ENCODE measurements around the gene EFL1.

EFL1 gene

DNA sequence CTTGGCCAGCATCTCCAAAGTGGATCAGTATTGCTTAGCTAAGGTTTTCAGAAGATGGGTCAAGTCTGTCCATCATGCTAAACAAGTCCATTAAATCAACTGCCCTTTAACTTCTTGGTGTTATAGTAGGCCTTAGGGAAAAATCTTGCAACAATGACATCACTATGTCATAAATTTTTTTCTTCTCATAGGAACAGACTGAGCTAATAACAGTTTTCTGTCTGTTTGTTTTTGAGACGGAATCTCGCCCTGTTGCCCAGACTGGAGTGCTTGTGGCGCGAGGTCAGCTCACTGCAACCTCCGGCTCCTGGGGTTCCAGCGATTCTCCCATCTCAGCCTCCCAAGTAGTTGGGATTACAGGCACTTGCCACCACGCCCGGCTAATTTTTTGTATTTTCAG lies 94.2 kb downstream of the EFL1 start:
- FAIRE-seq (no peak), DNase-seq (ENCODE audit: low spot score) (no peak)

DNA sequence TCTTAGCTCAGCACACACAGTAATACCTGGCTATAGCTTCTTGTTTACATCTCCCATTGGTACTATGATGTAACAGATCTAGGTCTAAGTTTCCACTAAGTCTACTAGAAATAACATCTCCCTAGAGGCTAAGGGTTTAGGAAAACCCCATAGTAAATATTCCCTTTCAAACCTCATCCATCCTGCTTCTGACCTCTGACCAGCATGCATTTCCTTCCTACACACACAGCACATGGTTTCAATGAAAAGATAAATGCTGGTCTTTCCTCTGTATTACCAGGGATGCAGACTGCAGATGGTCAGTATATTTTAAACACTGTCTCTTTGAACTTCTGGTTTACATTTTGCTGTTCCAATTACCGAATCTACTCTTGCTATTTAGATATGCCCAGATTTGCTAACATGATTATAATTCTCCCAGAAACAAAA lies 96.6 kb downstream of the EFL1 start:
- FAIRE-seq = no peak
- DNase-seq (ENCODE audit: low spot score) = no peak

DNA sequence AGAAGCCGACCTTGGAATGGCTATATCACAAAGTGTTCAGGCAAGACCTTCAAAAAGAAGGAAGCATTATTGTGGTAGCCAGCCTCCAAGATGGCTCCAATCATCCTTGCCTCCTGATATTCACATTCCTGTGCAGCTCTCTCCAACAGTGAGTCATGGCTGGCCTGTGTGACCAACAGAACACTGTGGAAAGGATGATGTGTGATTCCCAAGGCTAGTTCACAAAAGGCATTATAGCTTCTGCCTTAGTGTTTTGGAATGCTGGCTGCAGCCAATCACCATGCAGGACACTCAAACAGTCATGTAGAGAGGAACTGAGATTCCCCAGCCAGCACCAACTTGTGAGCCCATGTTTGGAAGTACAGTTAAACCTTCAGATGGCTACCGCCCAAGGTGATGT lies 102.6 kb downstream of the EFL1 start:
- peak; percentile 82 for DNase-seq (ENCODE audit: low spot score)
- FAIRE-seq = peak; percentile 97

DNA sequence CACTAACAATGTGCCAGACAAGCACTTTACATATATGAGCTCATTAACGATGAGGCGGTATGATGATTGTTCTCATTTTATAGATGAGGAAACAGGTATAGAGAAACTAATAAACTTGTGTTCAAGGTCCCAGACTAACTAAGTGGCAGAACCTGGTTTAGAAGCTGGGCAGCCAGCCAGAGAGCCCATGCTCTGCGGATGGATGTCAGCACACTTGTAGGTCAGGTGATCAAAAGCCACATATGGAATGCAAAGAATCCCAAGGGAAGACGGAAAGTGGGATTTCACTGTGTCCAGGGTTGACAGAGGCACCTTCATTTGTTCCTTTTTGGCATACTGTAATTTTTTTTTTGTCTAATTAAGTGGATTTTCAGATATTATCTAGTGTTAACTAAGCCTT lies 103.7 kb downstream of the EFL1 start:
- DNase-seq (ENCODE audit: low spot score) (peak; percentile 69), FAIRE-seq (peak; percentile 17)

DNA sequence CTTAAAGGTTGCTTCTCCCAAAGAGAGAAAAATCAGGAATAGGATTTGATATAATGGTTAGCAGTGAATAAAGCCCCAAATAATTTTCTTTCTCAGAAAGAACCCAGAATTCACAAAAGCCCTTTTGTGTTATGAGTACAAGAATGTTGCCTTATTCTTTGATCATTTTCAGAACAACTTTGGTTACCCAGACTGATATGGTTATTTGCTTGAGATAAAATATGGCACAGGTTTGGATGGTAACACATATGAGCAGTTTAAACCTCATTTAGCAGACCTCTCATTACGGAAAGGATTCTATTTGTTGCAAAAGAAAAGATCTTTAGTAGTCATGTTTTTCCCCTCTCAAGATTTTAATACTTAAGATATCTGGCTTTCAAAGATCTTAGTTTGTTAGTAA lies 111.9 kb downstream of the EFL1 start:
- FAIRE-seq = no peak
- no peak for DNase-seq (ENCODE audit: low spot score)

DNA sequence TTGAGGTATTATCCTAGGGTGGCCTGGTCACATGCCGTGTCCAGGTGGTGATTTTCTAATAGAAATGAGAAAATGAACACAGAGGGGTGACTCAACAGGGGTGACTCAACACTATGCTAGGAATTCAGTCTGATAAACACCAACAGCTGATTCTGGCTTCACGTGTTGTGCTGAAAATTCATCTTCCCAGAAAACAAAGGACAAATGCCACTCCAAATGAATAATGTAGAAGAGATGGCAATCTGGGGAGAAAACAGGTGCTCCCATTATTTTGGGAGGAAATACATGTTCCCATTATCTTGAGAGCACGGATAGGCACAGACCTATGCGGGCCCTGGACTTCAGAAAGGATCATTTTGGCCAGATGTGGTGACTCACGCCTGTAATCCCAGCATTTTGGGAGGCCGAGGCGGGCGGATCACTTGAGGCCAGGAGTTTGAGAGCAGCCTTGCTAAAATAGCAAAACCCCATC lies 115.5 kb downstream of the EFL1 start:
- DNase-seq (ENCODE audit: low spot score) = peak; percentile 75
- no peak for FAIRE-seq

DNA sequence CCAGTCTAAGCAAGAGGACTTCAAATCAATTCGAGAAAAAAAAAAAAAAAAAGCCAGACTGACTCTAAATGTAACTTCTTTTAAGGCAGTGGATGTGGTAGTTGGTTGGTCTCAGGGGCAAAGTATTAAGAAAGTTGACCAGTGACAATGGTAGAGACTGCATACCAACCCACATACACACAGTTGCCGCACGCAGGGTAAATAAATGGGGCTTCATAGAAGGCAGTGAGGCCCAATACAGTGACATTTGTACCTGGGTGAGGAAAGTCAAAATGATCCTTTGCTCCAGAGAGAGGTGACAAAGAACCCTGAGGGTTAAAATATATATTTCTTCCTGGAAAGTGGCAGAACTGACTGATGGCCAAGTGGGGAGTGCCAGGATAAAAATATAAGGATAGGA lies 116.0 kb downstream of the EFL1 start:
- FAIRE-seq = no peak

DNA sequence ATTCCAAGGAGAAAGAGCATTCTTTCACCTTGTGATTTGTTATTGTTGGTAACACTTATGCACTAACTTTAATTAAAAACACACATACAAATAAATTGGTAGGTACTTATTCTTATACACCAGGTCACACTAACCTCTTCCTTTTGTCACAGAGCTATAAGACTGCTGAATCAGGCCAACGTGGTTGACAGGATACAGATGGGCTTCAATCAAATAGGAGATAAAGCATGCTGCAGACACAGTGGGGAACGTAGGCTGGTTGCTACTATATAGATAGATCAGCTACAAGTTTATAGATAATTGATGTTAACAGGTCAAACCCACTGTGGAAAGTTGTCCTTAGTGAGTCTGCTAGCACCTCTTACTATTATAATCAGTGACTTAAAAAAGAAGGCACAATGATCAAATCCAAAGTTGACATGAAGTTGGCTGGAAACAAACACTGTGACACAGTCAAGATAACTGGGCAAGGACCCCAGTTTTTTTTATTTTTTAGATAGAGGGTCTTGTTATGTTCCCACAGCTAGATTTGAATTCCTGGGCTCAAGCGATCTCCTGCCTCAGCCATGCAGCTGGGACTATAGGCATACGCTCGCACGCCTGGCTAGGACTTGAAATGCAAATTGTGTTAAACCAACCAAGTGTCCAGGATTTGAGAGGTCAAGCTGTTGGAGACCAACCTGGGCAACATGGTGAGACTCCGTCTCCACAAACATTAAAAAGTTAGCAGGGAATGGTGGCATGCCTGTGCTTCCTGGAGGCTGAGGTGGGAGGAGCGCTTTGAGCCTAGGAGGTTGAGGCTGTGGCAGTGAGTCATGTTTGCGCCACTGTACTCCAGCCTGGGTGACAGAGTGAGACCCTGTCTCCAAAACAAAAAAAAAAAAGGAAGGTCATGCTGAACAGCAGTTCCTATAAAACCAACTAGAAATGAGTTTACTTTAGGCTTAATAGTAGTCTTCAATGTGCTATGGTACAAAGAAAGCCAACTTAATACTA lies 118.8 kb downstream of the EFL1 start:
- no peak for DNase-seq (ENCODE audit: low spot score)
- no peak for FAIRE-seq

More for the DNA sequence above, 116.0 kb downstream of the EFL1 start:
- no peak for DNase-seq (ENCODE audit: low spot score)

DNA sequence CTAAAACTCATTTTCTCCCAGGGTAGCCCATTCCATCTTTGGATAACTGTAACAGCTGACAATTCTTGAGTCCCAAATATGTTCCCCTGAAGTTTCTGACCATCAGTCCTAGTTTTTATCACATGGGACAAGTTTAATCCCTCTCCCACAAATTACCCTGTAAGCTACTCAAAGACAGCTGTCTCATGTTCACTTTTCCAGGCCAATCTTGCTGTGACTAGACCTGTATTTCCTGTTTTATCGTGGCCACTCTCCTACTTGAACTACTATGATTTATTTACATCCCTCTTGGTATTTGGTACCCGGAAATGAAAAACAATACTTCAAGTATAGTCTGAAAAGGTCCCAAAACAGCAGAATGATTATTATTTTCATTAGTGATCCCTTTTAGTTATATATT lies 121.6 kb downstream of the EFL1 start:
- FAIRE-seq (no peak), DNase-seq (ENCODE audit: low spot score) (no peak)

DNA sequence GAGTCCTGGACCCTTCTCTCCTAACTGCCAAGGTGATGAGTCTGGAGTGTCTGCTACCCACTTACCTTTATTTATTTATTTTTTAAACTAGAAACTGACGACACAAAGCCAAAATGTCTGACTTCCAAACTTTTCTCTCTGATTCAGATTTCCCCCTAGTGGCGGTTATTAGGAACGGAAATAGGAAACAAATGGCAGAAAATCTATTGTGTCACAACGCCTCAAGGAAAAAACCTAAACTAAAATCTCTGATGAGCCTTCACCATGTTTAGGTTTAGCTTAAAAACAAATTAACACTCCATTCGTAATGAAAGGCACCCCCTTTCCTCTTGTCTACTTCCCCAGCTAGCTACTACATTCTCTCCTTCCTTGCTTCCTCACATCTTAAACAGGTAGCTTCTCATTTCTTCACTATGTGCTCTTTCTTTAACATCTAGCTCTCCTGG lies 122.7 kb downstream of the EFL1 start:
- no peak for FAIRE-seq
- peak; percentile 49 for DNase-seq (ENCODE audit: low spot score)

DNA sequence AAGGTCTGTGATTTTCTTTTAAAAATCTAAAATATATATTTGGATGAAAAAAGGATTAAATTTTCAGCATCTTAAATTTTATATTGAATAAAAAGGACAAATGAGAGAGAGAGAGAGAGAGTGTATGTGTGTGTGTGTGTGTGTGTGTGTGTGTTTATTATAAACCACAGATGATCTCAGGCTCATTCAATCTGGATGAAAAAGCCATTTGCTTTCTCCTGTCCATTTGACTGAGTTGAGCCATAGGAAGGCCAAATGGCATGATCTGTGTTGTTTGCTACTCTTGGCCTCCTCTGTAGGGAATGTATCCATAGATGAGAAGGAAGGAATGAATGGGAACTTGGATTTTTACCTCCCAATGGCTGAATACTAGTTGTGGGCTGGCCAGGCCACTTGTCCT lies 124.2 kb downstream of the EFL1 start:
- DNase-seq (ENCODE audit: low spot score) = no peak
- FAIRE-seq = no peak

DNA sequence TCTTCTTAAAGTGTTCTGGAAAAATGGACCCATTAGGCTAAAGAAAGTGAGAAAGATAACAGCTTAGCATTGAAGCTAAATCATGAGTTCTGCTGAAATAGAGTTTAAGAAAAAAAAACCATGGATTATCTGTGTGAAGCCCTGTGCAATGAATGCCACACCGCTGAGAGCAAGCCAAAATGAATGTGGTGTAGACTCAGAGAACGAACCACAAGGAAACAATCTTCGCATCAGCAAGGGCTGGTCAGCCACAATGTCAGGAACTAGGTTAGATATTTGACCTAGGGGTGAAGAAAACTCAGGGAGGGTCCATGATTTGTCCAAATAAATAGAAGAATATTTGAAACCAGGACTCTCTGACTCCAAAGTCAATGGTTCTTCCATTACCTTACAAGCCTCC lies 125.3 kb downstream of the EFL1 start:
- FAIRE-seq (no peak), DNase-seq (ENCODE audit: low spot score) (no peak)

DNA sequence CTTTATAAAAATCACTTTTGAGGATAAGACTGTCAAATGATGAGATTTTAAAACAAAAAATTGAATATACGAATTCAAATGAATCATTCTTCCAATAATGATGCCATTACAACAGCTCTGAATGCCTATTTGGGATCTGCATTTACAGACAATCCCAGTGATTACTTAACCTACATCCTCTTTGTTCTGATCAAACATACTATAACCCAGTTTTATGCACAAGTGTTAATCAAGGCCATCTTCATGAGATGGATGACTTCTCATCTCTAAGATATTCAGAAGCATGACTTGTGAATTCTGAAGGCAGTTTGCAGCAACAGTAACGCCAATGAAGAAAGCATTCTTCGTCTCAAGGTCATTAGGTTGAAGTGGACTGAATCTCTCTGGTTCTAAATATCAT lies 126.4 kb downstream of the EFL1 start:
- DNase-seq (ENCODE audit: low spot score) = no peak
- no peak for FAIRE-seq

DNA sequence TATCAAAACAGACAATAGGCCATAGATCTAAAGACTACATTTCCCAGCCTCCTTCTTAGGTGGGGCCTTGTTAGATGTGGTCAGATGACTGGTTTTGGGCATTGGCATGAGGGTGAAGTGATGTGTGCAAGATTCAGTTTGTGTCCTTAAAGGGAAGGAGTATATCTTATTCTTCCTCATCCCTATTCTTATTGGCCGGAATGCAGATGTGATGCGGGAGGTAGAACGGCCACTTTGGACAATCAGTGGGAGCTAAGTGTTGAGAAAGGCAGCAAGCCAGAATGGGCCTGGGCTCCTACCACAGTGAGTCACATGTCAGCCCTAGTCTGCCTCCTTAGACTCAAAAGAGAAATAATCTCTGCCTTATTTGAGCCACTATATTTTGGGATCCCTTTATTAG lies 126.9 kb downstream of the EFL1 start:
- DNase-seq (ENCODE audit: low spot score) (no peak), FAIRE-seq (no peak)

DNA sequence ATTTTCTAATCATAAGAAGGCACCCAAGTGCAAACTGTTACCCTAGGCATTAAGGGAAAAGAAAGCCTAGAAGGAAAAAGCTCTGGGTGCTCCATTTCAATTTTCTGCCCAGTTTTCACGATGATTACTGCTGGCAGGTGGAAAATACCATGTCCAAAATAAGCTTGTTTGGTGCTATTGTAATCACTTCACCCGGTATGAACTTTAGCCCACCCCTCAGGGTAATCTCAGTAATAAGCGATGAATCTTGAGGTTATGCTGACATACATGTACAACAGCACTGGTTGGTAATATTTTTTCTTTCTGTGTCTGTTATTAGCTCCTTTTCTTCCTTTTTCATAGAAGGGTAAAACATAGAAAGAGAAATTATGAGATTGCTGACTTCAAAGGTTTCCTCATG lies 128.1 kb downstream of the EFL1 start:
- no peak for FAIRE-seq

DNA sequence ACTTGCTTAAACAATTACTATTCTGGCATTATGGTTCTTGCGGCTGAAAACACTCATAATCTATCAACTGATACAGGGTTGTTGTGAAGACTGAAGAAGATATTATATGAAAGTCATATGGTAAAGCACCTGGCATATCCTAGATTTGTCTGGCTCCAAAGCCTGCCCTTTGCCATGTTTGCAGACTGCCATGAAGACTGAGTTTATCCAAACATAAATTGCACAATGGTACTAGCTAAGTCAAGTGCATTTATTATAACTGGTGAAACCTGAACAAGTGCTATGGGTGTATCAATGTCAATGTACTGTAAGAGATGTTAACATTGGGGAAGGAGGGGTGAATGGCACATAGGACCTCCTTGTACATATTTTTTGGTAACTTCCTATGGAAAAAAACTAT lies 129.3 kb downstream of the EFL1 start:
- DNase-seq (ENCODE audit: low spot score) = no peak
- no peak for FAIRE-seq

More for the DNA sequence above, 128.1 kb downstream of the EFL1 start:
- DNase-seq (ENCODE audit: low spot score) = no peak

DNA sequence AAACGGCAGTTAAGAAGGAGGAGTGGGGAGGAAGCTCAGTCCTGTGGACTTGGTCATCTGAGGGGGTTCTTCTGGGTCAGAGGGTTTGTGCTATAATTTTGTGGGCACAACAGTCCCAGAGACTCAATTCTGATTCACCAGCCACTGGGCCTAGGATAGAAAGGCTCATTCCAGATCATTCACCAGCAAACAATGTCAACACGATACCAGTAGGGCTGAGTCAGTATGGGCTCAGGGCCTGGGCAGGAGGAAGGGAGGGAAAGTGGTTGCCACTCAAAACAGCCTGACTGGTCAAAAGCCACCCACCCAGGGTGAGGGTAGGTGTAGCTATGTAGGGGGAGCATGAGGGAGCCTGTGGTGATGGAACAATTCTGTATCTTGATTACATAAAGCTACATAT lies 129.8 kb downstream of the EFL1 start:
- DNase-seq (ENCODE audit: low spot score) (peak; percentile 64), FAIRE-seq (peak; percentile 70)

DNA sequence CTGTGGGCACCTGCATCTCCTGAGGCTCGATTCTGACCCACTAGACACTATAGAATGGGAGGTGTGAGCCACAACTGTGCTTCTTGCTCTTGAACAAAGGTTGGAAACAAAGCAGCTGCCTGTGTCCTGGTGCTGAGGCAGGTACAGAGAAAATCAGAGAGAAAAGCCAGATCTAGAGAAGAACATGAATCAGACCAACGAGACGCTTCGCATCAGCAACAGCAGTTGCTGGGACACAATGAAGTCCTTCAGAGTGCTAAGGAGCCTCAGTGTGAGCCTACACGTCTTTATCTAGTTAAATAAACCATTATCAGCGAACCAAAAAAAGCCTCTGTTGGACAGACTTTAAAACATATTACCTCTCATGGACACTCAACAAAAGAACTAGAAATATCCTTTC lies 130.4 kb downstream of the EFL1 start:
- FAIRE-seq (no peak), DNase-seq (ENCODE audit: low spot score) (no peak)

DNA sequence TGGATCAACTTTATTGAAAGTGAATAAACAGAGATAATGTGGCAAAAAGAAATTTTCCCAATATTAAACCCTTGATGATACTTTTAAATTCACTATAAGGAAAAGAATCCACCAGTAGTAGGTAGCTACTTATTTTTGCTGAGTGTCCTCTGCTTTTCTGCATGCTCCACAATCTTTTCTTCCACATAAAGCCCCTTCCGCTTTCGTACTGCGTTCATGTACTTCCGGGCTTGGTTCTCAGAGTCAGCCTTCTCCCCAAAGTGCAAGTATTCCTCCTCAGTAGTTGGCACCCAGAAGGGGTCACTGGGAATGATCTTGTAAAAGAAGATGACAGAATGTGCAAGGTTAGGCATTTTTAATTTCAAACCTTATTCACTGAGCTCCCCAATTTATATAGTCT lies 132.3 kb downstream of the EFL1 start:
- no peak for FAIRE-seq

DNA sequence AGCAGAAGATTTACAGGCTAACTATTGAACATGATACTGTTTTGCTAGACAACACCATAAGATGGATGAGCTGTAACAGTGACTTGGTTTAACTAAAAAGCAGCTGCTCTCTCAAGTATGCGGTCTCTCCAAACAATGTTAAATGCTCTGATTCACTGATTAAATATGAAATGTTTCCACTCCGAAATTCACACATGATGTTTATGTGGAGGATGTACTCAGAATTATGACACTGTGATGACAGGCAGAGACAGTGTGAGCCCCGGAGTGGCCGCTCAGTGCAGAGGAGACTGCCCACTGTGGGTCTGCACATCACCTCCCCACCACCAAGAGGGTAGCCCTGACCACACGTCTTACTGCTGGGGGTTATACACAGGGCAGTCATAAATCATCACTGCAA lies 132.8 kb downstream of the EFL1 start:
- peak; percentile 27 for FAIRE-seq
- DNase-seq (ENCODE audit: low spot score) = peak; percentile 46

More for the DNA sequence above, 132.3 kb downstream of the EFL1 start:
- no peak for DNase-seq (ENCODE audit: low spot score)

DNA sequence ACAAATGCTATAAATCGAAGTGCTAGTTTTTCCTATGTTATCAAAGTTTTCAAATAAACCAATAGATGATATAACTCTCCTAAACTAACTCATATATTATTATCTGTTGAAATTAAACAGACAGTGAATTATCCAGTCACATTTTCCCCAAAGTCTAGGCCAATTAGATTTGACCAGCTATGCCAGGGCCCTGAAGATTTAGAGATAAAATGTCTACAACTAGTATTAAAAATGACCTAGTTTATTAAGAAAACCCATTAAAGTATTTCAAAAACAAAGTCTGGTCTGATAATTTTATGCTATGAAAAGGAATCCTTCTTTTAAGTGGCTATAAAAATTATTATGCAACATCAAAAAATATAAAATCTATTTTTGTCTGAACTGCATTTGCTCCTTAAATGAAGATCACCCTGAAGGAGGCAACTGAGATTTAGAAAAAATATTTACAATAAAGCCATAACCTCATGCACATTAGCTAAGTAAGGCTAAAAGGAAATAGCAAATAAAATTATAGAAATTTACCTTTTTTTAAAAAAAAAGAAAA lies 133.3 kb downstream of the EFL1 start:
- FAIRE-seq (no peak), DNase-seq (ENCODE audit: low spot score) (no peak)

DNA sequence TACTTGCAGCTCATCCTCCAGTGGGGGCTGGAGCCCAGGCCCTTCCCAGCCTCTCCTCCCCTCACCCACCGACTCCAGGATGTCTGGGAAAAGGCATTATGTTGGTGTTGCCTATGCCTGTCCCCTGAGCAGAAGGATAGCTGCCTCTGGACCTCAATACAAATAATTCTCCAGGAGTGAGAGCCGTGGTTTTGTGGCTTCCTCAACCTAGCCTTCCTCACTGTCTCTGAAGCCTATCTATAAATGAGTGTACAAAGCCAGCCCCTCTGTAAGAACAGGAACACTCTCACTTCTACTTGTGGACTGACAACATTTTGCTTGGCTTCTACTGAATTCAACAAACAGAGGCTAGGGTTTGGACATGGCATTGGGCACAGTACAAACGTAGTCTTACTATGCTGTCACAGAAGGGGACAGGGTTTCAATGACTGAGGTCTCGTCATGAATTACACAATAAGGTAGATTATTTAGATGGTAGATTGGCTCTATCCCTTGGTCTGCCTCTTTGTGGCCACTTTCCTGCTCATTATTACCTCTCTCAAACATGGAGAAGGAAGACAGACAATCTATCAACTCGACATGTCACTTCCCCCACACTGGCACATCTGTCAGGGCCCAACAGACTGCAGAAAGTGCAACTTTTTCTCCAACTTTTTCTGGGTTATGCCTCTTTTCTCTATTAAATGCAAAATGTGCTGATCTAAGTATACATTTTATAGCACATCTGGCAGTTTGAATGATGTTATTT lies 134.0 kb downstream of the EFL1 start:
- DNase-seq (ENCODE audit: low spot score) (no peak), FAIRE-seq (no peak)

Measured in urothelium cell line (cell line).